ENCODE data around the gene DOCK8.

The DOCK8 gene

DNA sequence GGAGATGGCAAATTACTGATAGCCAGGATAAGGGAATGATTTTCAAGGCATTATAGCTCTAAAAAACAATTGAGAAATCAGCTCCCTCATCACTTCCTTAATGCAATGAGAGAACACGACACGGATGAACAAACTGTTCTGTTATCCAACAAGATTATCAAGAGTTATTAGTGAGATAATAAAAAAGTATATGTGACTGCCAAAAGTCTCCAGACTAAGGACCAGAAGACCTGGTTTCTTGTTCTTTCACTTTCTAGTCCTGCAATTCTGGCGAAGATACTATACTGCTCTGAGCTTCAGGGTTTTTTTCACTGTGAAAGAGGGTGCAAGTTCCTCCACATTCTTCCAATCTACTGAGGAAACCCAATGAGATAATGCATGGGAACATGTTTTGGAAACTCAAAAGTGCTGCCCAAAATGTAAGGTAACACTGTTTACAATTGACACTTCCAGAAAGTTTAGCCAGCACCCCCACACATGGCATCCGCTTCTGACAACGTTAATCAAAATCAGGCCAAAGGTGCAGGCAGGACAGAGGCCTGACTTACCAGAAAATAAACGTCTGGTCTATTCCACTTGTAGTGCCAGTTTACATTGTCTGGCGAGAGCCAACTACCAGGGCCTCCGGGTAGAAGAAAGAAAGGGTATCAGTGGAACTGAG lies 254.2 kb downstream of the DOCK8 start:
- no peak for DNase-seq

DNA sequence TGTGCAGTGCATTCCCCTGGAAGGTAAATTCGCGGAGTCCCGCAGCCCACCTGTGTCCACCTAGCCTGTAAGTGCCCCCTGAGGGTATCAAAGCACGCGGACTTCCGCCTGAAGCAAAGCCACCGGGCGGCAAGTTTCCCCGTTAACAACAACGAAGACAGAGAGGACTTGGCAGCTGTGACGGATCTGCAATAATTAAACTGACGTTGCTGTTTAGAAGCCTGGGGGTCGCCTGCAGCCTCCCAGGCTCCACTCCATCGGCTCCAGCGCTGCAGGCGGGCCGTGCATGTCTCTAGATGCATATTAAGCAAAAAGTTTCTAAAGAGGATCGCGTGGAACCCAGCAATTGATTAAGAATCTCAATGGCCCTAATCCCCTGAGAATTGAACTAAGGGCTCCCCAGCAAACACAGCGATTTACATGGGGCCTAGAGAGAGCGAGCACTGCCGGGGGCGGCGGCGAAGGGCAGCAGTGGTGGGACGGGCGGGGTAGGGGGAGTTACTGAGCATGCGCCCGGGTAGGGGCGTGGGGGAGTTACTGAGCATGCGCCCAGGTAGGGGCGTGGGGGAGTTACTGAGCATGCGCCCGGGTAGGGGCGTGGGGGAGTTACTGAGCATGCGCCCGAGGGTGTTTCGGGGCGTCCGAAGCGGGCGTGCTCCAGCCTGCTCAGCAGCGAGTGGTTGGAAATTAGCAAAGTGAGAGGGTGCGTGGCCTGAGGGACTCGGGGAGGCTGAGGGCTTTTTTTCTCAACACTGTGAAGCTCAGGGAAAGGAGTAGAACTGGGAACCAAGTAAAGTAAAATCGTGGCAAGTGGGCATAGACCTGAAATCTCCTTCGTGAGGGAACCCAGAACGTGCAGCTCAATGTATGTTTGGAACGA lies 255.2 kb downstream of the DOCK8 start:
- peak; percentile 62 for DNase-seq

GRCh38 chr9:470552-471194 lies 256.0 kb downstream of the DOCK8 start:
- no peak for DNase-seq

- no peak for DNase-seq
Measured at GRCh38 chr9:471320-471719, 256.7 kb downstream of the DOCK8 start.

GRCh38 chr9:472479-473075 lies 257.9 kb downstream of the DOCK8 start:
- no peak for DNase-seq

GRCh38 chr9:477193-477592 lies 262.5 kb downstream of the DOCK8 start:
- no peak for DNase-seq

- no peak for DNase-seq
Measured at GRCh38 chr9:479304-479970, 264.8 kb downstream of the DOCK8 start.

DNA sequence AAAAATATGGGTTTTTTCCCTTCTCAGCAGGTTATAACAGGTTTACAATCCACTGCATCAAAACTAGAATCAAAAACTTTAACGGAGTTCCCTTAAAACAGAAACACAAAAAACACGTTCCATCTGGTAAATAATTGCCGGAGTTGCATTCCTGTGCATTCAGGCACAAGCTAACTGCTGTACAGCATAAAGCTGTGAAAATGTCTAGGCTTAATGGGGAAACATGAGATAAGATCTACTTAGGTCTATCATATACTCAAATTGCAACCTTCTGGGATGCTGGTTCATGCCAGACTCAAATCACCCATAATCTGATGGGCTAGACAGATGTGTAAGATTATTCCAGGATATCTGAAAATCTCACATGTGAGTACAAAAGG lies 265.3 kb downstream of the DOCK8 start:
- DNase-seq = no peak

DNA sequence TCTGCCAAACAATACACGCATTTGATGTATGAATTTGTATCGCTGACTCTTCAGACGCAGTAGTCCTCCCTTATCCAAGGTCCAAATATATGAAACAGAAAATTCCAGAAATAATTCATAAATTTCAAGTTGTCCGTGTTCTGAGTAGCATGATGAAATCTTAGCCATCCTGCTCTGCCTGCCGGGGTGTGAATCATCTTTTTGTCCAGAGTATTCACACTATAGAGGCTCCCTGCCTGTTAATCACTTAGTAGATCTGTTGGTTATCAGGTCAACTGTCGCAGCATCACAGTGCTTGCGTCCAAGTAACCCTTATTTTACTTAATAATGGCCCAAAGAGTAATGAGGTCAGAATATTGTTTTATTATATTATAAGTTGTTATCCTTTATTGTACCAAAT lies 268.1 kb downstream of the DOCK8 start:
- no peak for DNase-seq

- DNase-seq = no peak
Measured at GRCh38 chr9:486156-486555, 271.5 kb downstream of the DOCK8 start.

DNA sequence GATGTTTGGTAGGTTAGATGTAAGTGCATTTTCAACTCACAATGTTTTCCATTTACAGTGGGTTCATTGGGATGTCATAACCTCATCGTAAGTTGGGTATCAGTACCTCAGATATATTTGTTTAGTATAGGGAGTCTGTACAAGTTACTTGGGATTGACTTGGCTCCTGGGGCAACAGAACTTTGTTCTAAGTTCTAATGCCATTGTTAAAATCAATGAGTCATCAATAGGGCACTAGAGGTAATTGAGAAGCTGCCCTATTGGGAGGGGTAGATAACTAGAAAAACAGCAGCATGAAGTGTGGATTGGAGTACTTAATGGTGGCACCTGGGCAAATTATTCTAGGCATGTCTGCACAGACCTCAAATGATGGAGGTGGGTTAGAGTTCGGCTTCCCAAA lies 272.8 kb downstream of the DOCK8 start:
- no peak for DNase-seq

DNA sequence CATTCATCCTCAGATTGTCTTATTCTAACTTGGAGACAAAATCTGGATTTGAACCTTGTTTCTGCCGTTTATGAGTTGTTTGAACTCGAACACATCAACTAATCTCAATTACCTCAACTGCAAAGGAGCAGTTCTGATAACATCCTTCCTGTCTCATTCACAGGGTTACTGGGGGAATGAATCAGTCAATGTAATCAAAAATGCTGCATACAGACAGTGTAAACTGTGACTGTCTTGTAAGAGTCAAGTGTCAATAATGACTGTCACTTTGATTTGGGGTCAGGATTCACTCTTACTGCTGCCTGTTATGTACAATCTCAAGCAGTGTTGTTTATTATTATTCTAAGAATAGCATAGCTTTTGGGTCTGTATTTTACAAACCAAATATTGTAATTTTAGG lies 273.8 kb downstream of the DOCK8 start:
- DNase-seq = no peak

- DNase-seq = no peak
Measured at GRCh38 chr9:489198-490197, 274.8 kb downstream of the DOCK8 start.

GRCh38 chr9:494764-495163 lies 280.1 kb downstream of the DOCK8 start:
- DNase-seq = no peak

- no peak for DNase-seq
Measured at GRCh38 chr9:495739-496138, 281.1 kb downstream of the DOCK8 start.

GRCh38 chr9:503326-503725 lies 288.7 kb downstream of the DOCK8 start:
- no peak for DNase-seq

- DNase-seq = peak; percentile 31
Measured at GRCh38 chr9:503881-504852, 289.5 kb downstream of the DOCK8 start, which contains the start of gene KANK1. Gene KANK1, plus strand, starts transcription at chr9:504695.

- no peak for DNase-seq
Measured at GRCh38 chr9:504921-505740, 290.5 kb downstream of the DOCK8 start.

GRCh38 chr9:505741-506059 lies 291.0 kb downstream of the DOCK8 start:
- no peak for DNase-seq

DNA sequence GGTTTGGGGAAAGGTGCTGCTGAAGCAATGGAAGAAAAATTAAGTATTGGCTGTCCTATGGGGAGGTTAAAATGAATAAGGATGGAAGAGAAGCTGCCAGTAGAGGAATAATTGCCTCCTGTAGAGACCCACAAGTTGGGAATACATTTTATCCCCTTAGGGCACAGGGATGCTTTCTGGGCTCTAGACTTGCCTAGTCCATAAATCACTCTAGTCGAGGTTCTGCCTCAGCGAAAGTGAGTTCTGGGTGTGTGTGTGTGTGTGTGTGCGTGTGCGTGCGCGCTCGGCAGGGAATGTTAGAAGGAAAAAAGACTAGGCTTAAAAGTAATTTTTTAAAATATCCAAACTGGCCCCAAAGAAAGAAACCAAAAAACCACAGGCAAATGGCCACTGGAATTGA lies 291.6 kb downstream of the DOCK8 start:
- DNase-seq = no peak
